ENCODE results near the gene DNAH7. TPM values are rescaled to one million over a fixed set of nuclear protein-coding genes. Genes with fewer than 3 reads are reported as not detected.
"Not testable (repeated sequence)": the region's sequence is repeated elsewhere in the genome, so short reads cannot be mapped to it uniquely, and the experiment has no call there.

DNAH7 gene
- total RNA-seq, 6 donors from 2014 or later, result 1.6 to 33.5 (median 7.8) TPM

- no peaks in the 10 kb centered on the region for H3K4me1 ChIP-seq
- H3K9me3 ChIP-seq, result peaks cover 0 to 12% (median 9%) of the 10 kb centered on the region in 4 donors
- H3K4me3 ChIP-seq, result no peak overlapping the region
- no peaks in the 10 kb centered on the region for H3K27me3 ChIP-seq
- H3K27ac ChIP-seq, result no peak overlapping the region
- TF ChIP-seq POLR2AphosphoS5 (IDR thresholded peaks at IDR 0.05), result no peak
- no peak for TF ChIP-seq CTCF (IDR thresholded peaks at IDR 0.05)
- no peak for TF ChIP-seq POLR2A (IDR thresholded peaks at IDR 0.05)
- TF ChIP-seq EP300 (IDR thresholded peaks at IDR 0.05), result no peak
- H3K36me3 ChIP-seq, result no peaks in the 10 kb centered on the region
- DNase-seq, result no peak
- WGBS, 2 donors, result 78% methylated on average over 3 of the region's 3 CpGs
- ATAC-seq (ENCODE audit: low FRiP score in 2 of 2), result no peak
Observed at GRCh38 chr2:195697681-195698220, 370.9 kb downstream of the DNAH7 start.

GRCh38 chr2:195696012-195696411, 372.6 kb downstream of the DNAH7 start:
- Histone ChIP-seq H3K9me3 (peaks cover 0 to 12% (median 9%) of the 10 kb centered on the region in 4 donors), H3K36me3 (no peaks in the 10 kb centered on the region), H3K4me1 (no peaks in the 10 kb centered on the region), H3K27me3 (no peaks in the 10 kb centered on the region), H3K4me3 (no peak overlapping the region), H3K27ac (no peak overlapping the region)
- TF ChIP-seq CTCF (IDR thresholded peaks at IDR 0.05) (no peak), POLR2AphosphoS5 (IDR thresholded peaks at IDR 0.05) (no peak), EP300 (IDR thresholded peaks at IDR 0.05) (no peak), POLR2A (IDR thresholded peaks at IDR 0.05) (no peak)
- WGBS, 2 donors, result 90 to 93% methylated on average over 1 of the region's 1 CpG
- DNase-seq (no peak), ATAC-seq (ENCODE audit: low FRiP score in 2 of 2) (no peak)

GRCh38 chr2:195695002-195695631, 373.5 kb downstream of the DNAH7 start:
- ATAC-seq (ENCODE audit: low FRiP score in 2 of 2) (no peak), DNase-seq (no peak)
- TF ChIP-seq CTCF (IDR thresholded peaks at IDR 0.05) (no peak), POLR2A (IDR thresholded peaks at IDR 0.05) (no peak), EP300 (IDR thresholded peaks at IDR 0.05) (no peak)
- Histone ChIP-seq H3K4me3 (no peak overlapping the region), H3K27me3 (no peaks in the 10 kb centered on the region), H3K36me3 (no peaks in the 10 kb centered on the region), H3K27ac (no peak overlapping the region), H3K4me1 (no peaks in the 10 kb centered on the region), H3K9me3 (peaks cover 0 to 3% (median under 1%) of the 10 kb centered on the region in 4 donors)
- WGBS, 2 donors, result 83 to 98% methylated on average over 6 to 8 of the region's 8 CpGs

- ATAC-seq (ENCODE audit: low FRiP score in 2 of 2), result no peak
Observed at GRCh38 chr2:195694553-195694952, 374.1 kb downstream of the DNAH7 start.

GRCh38 chr2:195692531-195692930, 376.1 kb downstream of the DNAH7 start:
- H3K27ac ChIP-seq; ATAC-seq (ENCODE audit: low FRiP score in 2 of 2); H3K27me3 ChIP-seq; H3K4me1 ChIP-seq; H3K36me3 ChIP-seq; H3K4me3 ChIP-seq; DNase-seq; H3K9me3 ChIP-seq: not testable (repeated sequence)
- WGBS, 2 donors, result 79 to 84% methylated on average over 3 of the region's 3 CpGs

More at GRCh38 chr2:195694553-195694952, 374.1 kb downstream of the DNAH7 start:
- no peaks in the 10 kb centered on the region for H3K27me3 ChIP-seq
- TF ChIP-seq POLR2AphosphoS5 (IDR thresholded peaks at IDR 0.05) (no peak), EP300 (IDR thresholded peaks at IDR 0.05) (no peak), POLR2A (IDR thresholded peaks at IDR 0.05) (no peak)
- 95 to 96% methylated on average over 7 of the region's 7 CpGs for WGBS, 2 donors
- DNase-seq, result no peak
- H3K4me1 ChIP-seq, result no peaks in the 10 kb centered on the region
- peaks cover 0 to under 1% (median 0%) of the 10 kb centered on the region in 4 donors for H3K9me3 ChIP-seq
- H3K36me3 ChIP-seq, result no peaks in the 10 kb centered on the region
- no peak overlapping the region for H3K4me3 ChIP-seq
- H3K27ac ChIP-seq, result no peak overlapping the region

Other genes starting within 250 kb of the DNAH7 start
- gene STK17B, start 102.7 kb upstream of the DNAH7 start, total RNA-seq, result 100 to 1,000 TPM in 1 of 6 donors, 10 to 100 TPM in 5; 19.3 to 120 (median 53.4) TPM